Common myeloid progenitor, CD34-positive (primary cell): ENCODE results near the gene ATP1B2.
A peak's percentile ranks its signal among the peaks of the same experiment; 100 is the strongest.

ENCODE experiments used
- CTCF ChIA-PET: fragments of 350-600 bp; sonication (Branson Sonifier 250); formaldehyde crosslinking; loops from one replicate; lab custom pipeline; 2021; ENCODE audit warnings: antibody characterized with exemption; lab: Charles Lee
- POLR2A ChIA-PET: fragments of 350-600 bp; sonication (Branson Sonifier 250); formaldehyde crosslinking; loops from one replicate; lab custom pipeline; 2021; ENCODE audit warnings: antibody characterized with exemption; lab: Charles Lee
- DNase-seq, 3 donors: peaks; one replicate each; pipeline versions ENCODE4 v3.0.0 to v3.0.0-alpha.2; 2013
- H3K27ac ChIP-seq, 2 experiments: 1 replicate in 1 of 2; 2 replicates in 1 of 2; pipeline ENCODE4 v1.7.0; 2013; ENCODE audit warnings: inconsistent platforms in 2 of 2, low read length in 2 of 2, mild to moderate bottlenecking in 2 of 2, low read depth in 1 of 2, moderate library complexity in 1 of 2; ENCODE audit not compliant: severe bottlenecking in 2 of 2, insufficient read depth in 1 of 2, poor library complexity in 1 of 2
- H3K27me3 ChIP-seq, 5 experiments: replicated peaks in 2 of 5; 1 replicate in 3 of 5; 2 replicates in 2 of 5; pipeline versions ENCODE4 v1.6.1 to v1.7.0; 2013; ENCODE audit warnings: low read length in 4 of 5, mild to moderate bottlenecking in 2 of 5, moderate library complexity in 2 of 5, inconsistent platforms in 1 of 5; ENCODE audit not compliant: insufficient read depth in 5 of 5, control insufficient read depth in 4 of 5
- H3K36me3 ChIP-seq, 4 experiments: 1 replicate in 2 of 4; 2 replicates in 2 of 4; pipeline versions ENCODE4 v1.6.1 to v1.7.0; 2013; ENCODE audit warnings: low read length in 3 of 4, control low read depth in 1 of 4, mild to moderate bottlenecking in 1 of 4; ENCODE audit not compliant: control insufficient read depth in 4 of 4, insufficient read depth in 4 of 4
- H3K4me1 ChIP-seq, 4 experiments: 1 replicate in 3 of 4; 2 replicates in 1 of 4; pipeline versions ENCODE4 v1.6.1 to v1.7.1; 2013; ENCODE audit warnings: low read length in 3 of 4, mild to moderate bottlenecking in 3 of 4, control low read depth in 1 of 4, inconsistent platforms in 1 of 4, moderate library complexity in 1 of 4; ENCODE audit not compliant: control insufficient read depth in 4 of 4, insufficient read depth in 4 of 4; ENCODE audit errors: control extremely low read depth in 1 of 4
- H3K4me3 ChIP-seq, 7 experiments: 1 replicate in 4 of 7; 2 replicates in 3 of 7; pipeline versions ENCODE4 v1.5.1 to v1.7.0; 2013; ENCODE audit warnings: mild to moderate bottlenecking in 7 of 7, low read length in 6 of 7, moderate library complexity in 6 of 7, inconsistent platforms in 2 of 7, low read depth in 2 of 7, control low read depth in 1 of 7; ENCODE audit not compliant: insufficient read depth in 4 of 7, control insufficient read depth in 1 of 7; ENCODE audit errors: extremely low read depth in 1 of 7
- H3K9me3 ChIP-seq, 5 experiments: 1 replicate in 4 of 5; 2 replicates in 1 of 5; pipeline versions ENCODE4 v1.6.1 to v1.7.1; 2013; ENCODE audit warnings: low read length in 4 of 5, mild to moderate bottlenecking in 2 of 5, inconsistent platforms in 1 of 5, low read depth in 1 of 5, moderate library complexity in 1 of 5; ENCODE audit not compliant: control insufficient read depth in 4 of 5, insufficient read depth in 2 of 5; ENCODE audit errors: control extremely low read depth in 1 of 5
- WGBS: methylation state at CpG from one replicate; pipeline ENCODE4 v1.1.5; 2013; ENCODE audit not compliant: insufficient coverage; 5-methylcytosine and 5-hydroxymethylcytosine counted together

Gene ATP1B2

DNA sequence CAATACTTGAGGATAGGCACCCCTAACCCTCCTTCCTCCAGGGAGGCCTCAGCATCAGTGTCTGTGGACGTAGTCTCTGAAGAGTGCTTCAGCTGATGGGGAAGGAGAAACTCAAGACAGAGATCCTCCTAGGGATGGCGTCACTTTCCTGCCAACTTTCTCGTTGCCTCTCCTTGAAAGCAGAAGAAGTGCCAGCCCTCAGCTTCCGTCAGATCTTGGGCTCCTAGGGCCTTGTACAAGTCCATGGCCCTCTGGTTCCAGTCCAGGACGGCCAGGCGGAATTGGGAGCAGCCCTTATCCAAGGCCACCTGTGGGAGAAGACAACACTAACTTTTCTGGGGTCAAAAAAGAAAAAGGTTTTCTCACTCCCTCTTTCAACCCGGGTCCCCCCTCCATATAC, 24.4 kb upstream of the ATP1B2 start:
- Histone ChIP-seq H3K36me3 (peaks cover 0 to 5% (median 2%) of the 10 kb centered on the region in 4 experiments), H3K9me3 (no peaks in the 10 kb centered on the region), H3K27ac (no peak overlapping the region), H3K27me3 (no peaks in the 10 kb centered on the region), H3K4me3 (peak overlapping the region in 3 of 7 experiments; percentile 31 to 89 (median 81)), H3K4me1 (peaks cover 0 to 12% (median 10%) of the 10 kb centered on the region in 4 experiments)
- 88% methylated on average over 7 of the region's 7 CpGs for WGBS
- POLR2A ChIA-PET, result no interaction called here
- no peak for DNase-seq
- CTCF ChIA-PET, result interaction anchor here (0.6 to 2.8 kb wide), 3 partner anchors 12 to 62 kb away, joined by 3 to 17 read pairs (median 5); partner anchors contain the start of genes FXR2, TP53 and WRAP53

DNA sequence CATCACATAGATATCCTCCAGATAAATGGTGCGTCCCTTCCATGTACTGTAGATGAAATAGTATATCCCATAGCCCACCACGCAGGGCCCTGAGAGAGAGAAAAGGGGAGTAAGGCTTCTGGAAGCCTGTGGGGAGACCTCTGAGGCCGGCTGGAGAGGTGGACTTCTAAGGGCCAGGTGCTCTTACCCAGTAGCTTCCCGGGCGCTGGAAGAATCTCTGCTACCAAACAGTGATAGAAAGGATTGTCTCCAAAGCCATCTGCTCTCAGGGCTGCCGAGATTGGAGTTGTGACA, 23.8 kb upstream of the ATP1B2 start:
- peak overlapping the region; percentile 85 to 93 for H3K27ac ChIP-seq
- ChIA-PET CTCF (interaction anchor here (0.6 to 2.8 kb wide), 5 partner anchors 12 to 61 kb away, joined by 3 to 17 read pairs (median 4); partner anchors contain the start of genes FXR2, TP53 and WRAP53), POLR2A (interaction anchor here (1.0 to 1.7 kb wide), 2 partner anchors 55 to 61 kb away, joined by 3 to 8 read pairs; partner anchors contain the start of genes TP53 and WRAP53)

DNA sequence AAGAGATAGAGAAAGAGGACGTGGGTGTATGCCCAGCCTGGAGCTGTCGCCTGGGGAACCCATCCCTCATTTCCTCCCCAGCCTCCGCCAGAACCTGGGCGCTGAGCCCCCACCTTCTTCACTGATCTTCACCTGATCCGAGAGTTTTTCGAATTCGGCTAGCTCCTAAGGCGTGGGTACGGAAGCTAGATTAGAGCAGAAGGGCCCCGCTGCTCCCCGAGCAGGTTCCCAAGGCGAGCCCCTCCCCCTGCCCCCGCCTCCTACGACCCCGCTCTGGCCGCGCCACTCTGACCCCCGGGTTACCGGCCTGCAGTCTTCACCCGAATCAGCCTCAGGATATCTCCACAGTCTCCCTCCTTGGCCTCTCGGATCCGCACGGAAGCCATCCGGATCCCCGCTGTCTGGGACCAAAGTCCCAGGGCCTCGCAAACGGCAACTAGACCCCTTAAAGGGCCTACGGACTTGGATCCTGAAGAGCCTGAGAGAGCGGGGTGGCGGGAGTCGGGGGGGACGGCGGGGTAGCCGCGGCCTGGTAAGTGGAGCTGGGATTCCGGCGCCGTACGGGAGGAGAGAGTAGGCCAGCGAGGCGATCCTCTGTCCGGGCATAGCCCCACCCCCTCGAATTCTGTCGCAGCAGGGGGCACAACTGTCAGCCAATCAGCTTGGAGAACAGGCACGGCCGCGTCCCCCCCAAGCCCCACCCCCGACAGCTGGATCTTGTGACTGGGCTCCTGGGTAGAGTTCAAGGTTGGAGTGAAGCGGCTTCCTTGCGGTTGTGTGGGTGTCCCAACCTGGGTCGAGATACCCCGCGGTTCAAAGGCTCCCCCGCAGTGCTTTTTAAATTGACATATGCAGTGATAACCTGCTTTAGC, 23.2 kb upstream of the ATP1B2 start, which contains the start of gene SAT2:
SAT2 (minus strand) TSS at position 572 of the 872 bp plus-strand sequence; CDS start at position 386, 186 bp downstream.
- under 1% methylated on average over 44 of the region's 54 CpGs for WGBS
- CTCF ChIA-PET, result interaction anchor here (0.7 to 2.8 kb wide), 9 partner anchors 9 to 90 kb away, joined by 3 to 17 read pairs (median 3); partner anchors contain the start of genes DNAH2, FXR2, TP53 and WRAP53
- Histone ChIP-seq H3K27ac (peak within 1 kb of the TSS; percentile 85 to 93), H3K36me3 (peaks cover 0 to 5% (median 2%) of the 10 kb centered on the region in 4 experiments), H3K4me3 (peak within 1 kb of the TSS; percentile 52 to 89 (median 83)), H3K4me1 (peaks cover 0 to 12% (median 10%) of the 10 kb centered on the region in 4 experiments), H3K9me3 (no peaks in the 10 kb centered on the region), H3K27me3 (no peaks in the 10 kb centered on the region)
- POLR2A ChIA-PET, result interaction anchor here (0.6 to 1.7 kb wide), 9 partner anchors 12 to 223 kb away, joined by 3 to 10 read pairs (median 4); partner anchors contain the start of genes ATP1B2, POLR2A, TP53 and WRAP53
- DNase-seq, result peak; percentile 91 to 95 (median 94)

More for the DNA sequence above, 23.8 kb upstream of the ATP1B2 start:
- 20% methylated on average over 1 of the region's 6 CpGs for WGBS
- no peaks in the 10 kb centered on the region for H3K9me3 ChIP-seq
- no peaks in the 10 kb centered on the region for H3K27me3 ChIP-seq
- no peak for DNase-seq
- H3K4me1 ChIP-seq, result peaks cover 0 to 12% (median 10%) of the 10 kb centered on the region in 4 experiments
- H3K4me3 ChIP-seq, result peak overlapping the region; percentile 35 to 89 (median 83)
- H3K36me3 ChIP-seq, result peaks cover 0 to 5% (median 2%) of the 10 kb centered on the region in 4 experiments

DNA sequence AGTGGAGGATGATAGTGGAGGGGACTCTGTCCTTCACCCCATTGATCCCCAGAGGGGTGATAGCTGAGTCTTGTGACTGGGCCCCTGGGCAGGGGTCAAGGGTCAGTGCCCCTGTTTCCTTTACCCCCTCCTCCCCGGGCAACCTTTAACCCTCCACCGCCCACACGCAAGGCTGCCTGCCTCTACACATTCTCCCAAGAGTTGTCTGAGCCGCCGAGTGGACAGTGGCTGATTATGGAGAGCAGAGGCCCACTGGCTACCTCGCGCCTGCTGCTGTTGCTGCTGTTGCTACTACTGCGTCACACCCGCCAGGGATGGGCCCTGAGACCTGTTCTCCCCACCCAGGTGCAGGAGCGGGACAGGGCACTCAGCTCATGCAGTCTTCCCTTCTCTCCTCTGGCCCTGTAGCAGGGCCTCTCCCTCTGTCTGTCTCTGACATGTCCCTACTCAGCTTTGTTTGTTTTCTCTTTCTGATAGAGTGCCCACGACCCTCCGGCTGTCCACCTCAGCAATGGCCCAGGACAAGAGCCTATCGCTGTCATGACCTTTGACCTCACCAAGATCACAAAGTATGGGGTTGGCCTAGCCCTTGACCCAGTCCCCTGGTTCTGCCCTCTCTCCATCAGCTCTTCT, 20.7 kb upstream of the ATP1B2 start, which contains the start of gene SHBG:
SHBG (plus strand) TSS at position 197 of the 633 bp plus-strand sequence; CDS start at position 235, 38 bp downstream.
- Histone ChIP-seq H3K4me1 (peaks cover 0 to 15% (median 10%) of the 10 kb centered on the region in 4 experiments), H3K4me3 (no peak within 1 kb of the TSS), H3K36me3 (peaks cover 0 to 5% (median 2%) of the 10 kb centered on the region in 4 experiments), H3K9me3 (no peaks in the 10 kb centered on the region), H3K27ac (no peak within 1 kb of the TSS), H3K27me3 (no peaks in the 10 kb centered on the region)
- CTCF ChIA-PET, result interaction anchor here (0.9 to 8.2 kb wide), 7 partner anchors 8 to 58 kb away, joined by 3 to 91 read pairs (median 4); partner anchors contain the start of genes FXR2, TP53 and WRAP53
- no peak for DNase-seq
- POLR2A ChIA-PET, result interaction anchor here (1.1 kb wide), 1 partner anchor 56 kb away, joined by 3 read pairs; no protein-coding TSS in a partner anchor
- 97% methylated on average over 9 of the region's 13 CpGs for whole genome bisulfite sequencing

DNA sequence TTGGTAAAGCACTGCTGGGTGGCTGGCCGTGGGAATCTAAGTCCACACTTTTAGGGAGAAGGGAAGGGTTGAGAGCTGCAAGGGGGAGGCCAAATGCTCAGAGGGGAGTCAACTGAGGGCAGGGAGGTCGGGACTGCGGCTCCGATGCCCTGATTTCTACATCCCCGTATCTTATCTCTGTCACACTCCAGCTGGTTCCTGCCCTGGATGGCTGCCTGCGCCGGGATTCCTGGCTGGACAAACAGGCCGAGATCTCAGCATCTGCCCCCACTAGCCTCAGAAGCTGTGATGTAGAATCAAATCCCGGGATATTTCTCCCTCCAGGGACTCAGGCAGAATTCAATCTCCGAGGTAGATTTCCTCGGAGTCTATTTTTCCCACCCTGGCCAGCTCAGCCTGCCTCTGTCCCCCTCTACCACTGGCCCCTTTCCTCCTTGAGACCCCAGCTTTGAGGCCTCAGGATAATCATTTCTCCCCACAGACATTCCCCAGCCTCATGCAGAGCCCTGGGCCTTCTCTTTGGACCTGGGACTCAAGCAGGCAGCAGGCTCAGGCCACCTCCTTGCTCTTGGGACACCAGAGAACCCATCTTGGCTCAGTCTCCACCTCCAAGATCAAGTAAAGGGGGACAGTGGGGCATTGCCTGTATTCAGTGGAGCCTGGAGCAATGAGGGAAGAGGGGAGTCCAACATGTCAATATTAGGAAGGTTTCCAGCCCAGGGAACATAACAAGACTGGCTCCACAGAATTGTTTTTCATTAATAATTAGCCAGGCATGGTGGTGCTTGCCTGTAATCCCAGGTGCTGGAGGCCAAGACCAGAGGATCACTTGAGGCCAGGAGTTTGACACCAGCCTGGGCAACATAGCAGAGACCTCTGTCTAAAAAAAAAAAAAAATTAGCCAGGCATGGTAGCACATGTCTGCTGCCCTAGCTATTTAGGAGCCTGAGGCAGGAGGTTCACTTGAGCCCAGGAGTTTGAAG, 19.0 kb upstream of the ATP1B2 start:
- ChIA-PET CTCF (interaction anchor here (0.9 to 8.2 kb wide), 19 partner anchors 8 to 112 kb away, joined by 3 to 91 read pairs (median 5); partner anchors contain the start of genes DNAH2, TP53 and WRAP53), POLR2A (interaction anchor here (0.7 to 1.3 kb wide), 4 partner anchors 54 to 522 kb away, joined by 3 to 6 read pairs (median 4); partner anchors contain the start of genes TP53 and WRAP53)
- Histone ChIP-seq H3K27ac (no peak overlapping the region), H3K4me1 (peaks cover 0 to 11% (median 7%) of the 10 kb centered on the region in 4 experiments), H3K4me3 (no peak overlapping the region), H3K27me3 (no peaks in the 10 kb centered on the region), H3K9me3 (no peaks in the 10 kb centered on the region), H3K36me3 (no peaks in the 10 kb centered on the region)
- 90% methylated on average over 8 of the region's 11 CpGs for WGBS
- DNase-seq, result no peak
